H1 (cell line): ENCODE data around the gene ESCO1. TPM values are rescaled to one million over a fixed set of nuclear protein-coding genes. Genes with fewer than 3 reads are reported as not detected.
A peak's percentile ranks its signal among the peaks of the same experiment; 100 is the strongest.

Source experiments
- CTCF ChIA-PET: fragments of 300-600 bp; sonication (Branson Sonifier 250); formaldehyde crosslinking; loops from one replicate; lab custom pipeline; 2021; ENCODE audit not compliant: partially characterized antibody; lab: Charles Lee
- POLR2A ChIA-PET: fragments of 300-600 bp; sonication (Branson Sonifier 250); formaldehyde crosslinking; loops from one replicate; lab custom pipeline; 2021; ENCODE audit warnings: inconsistent platforms; ENCODE audit not compliant: partially characterized antibody; lab: Charles Lee
- DNase-seq, 2 experiments: peaks; one replicate each; pipeline versions ENCODE4 v3.0.0 to v3.0.0-alpha.2; 2010 to 2022; ENCODE audit warnings: low spot score in 2 of 2, low read depth in 1 of 2, mixed read lengths in 1 of 2
- FAIRE-seq: peaks from 2 replicates; lab custom pipeline; 2011; peaks lifted over from hg19 to GRCh38; lab: Jason Lieb, UNC
- H2AFZ ChIP-seq: 2 replicates; pipeline ENCODE4 v1.8.1; 2012; ENCODE audit warnings: low read length, inconsistent platforms
- H2AK5ac ChIP-seq: 2 replicates; pipeline ENCODE4 v1.6.1; 2013; ENCODE audit warnings: low read depth, low read length
- H2BK120ac ChIP-seq: replicated peaks from 2 replicates; pipeline ENCODE3; 2013; ENCODE audit warnings: low read depth, low read length, inconsistent platforms
- H2BK12ac ChIP-seq: 2 replicates; pipeline ENCODE4 v1.6.1; 2013; ENCODE audit warnings: low read depth, low read length
- H2BK15ac ChIP-seq: 2 replicates; pipeline ENCODE4 v1.6.1; 2013; ENCODE audit warnings: low read length
- H2BK20ac ChIP-seq: 2 replicates; pipeline ENCODE4 v1.6.1; 2013; ENCODE audit warnings: low read length
- H2BK5ac ChIP-seq: 2 replicates; pipeline ENCODE4 v1.6.1; 2013; ENCODE audit warnings: low read depth, low read length
- H3K14ac ChIP-seq: 2 replicates; pipeline ENCODE4 v1.6.1; 2013; ENCODE audit warnings: inconsistent platforms; ENCODE audit not compliant: insufficient read length
- H3K18ac ChIP-seq: 2 replicates; pipeline ENCODE4 v1.6.1; 2013; ENCODE audit warnings: low read length; ENCODE audit errors: extremely low read depth
- H3K23ac ChIP-seq: 2 replicates; pipeline ENCODE4 v1.6.1; 2013; ENCODE audit warnings: inconsistent platforms; ENCODE audit not compliant: insufficient read length
- H3K23me2 ChIP-seq: 2 replicates; pipeline ENCODE4 v1.6.1; 2013; ENCODE audit warnings: low read depth, low read length
- H3K27ac ChIP-seq: 2 replicates; pipeline ENCODE4 v1.6.1; 2011; ENCODE audit warnings: low read depth, low read length, inconsistent platforms
- H3K27me3 ChIP-seq, 4 experiments: replicated peaks in 1 of 4; 1 replicate in 1 of 4; 2 replicates in 3 of 4; pipeline versions ENCODE4 v1.6.1 to v1.8.1; 2011 to 2013; ENCODE audit warnings: low read length in 3 of 4, mild to moderate bottlenecking in 3 of 4, inconsistent platforms in 2 of 4, mixed read lengths in 2 of 4, moderate library complexity in 1 of 4; ENCODE audit not compliant: control insufficient read depth in 3 of 4, insufficient read depth in 3 of 4; ENCODE audit errors: extremely low read depth in 1 of 4
- H3K36me3 ChIP-seq, 4 experiments: 2 replicates each; pipeline versions ENCODE4 v1.6.1 to v1.8.1; 2011 to 2013; ENCODE audit warnings: mild to moderate bottlenecking in 4 of 4, low read length in 3 of 4, moderate library complexity in 2 of 4, control low read depth in 1 of 4, inconsistent platforms in 1 of 4; ENCODE audit not compliant: insufficient read depth in 4 of 4, control insufficient read depth in 2 of 4
- H3K4ac ChIP-seq: replicated peaks from 2 replicates; pipeline ENCODE3; 2013; ENCODE audit warnings: low read length, low read depth, mixed read lengths, inconsistent platforms; ENCODE audit not compliant: insufficient read length
- H3K4me1 ChIP-seq, 4 experiments: replicated peaks in 1 of 4; 1 replicate in 1 of 4; 2 replicates in 3 of 4; pipeline versions ENCODE4 v1.6.1 to v1.8.1; 2011 to 2013; ENCODE audit warnings: low read length in 3 of 4, inconsistent platforms in 2 of 4, mixed read lengths in 1 of 4; ENCODE audit not compliant: insufficient read depth in 4 of 4, control insufficient read depth in 3 of 4
- H3K4me2 ChIP-seq, 2 experiments: 2 replicates each; pipeline versions ENCODE4 v1.6.1 to v1.8.1; 2011 to 2013; ENCODE audit warnings: low read depth in 2 of 2, low read length in 2 of 2, control low read depth in 1 of 2, inconsistent platforms in 1 of 2, mild to moderate bottlenecking in 1 of 2; ENCODE audit not compliant: insufficient read depth in 1 of 2
- H3K4me3 ChIP-seq, 4 experiments: fragments of 200-600, 300-600 bp in 1 of 4; sonication (generic), shearing (Covaris generic), sonication (Bioruptor Twin) in 1 of 4; 2 replicates each; pipeline versions ENCODE4 v1.5.1 to v1.8.1; 2011 to 2016; ENCODE audit warnings: low read length in 4 of 4, low read depth in 3 of 4, control low read depth in 2 of 4, inconsistent platforms in 2 of 4, mild to moderate bottlenecking in 2 of 4, mixed read lengths in 1 of 4, moderate library complexity in 1 of 4; ENCODE audit not compliant: insufficient read depth in 2 of 4; ENCODE audit errors: extremely low read depth in 1 of 4
- H3K56ac ChIP-seq: replicated peaks from 2 replicates; pipeline ENCODE3; 2013; ENCODE audit warnings: low read depth, mild to moderate bottlenecking, mixed read lengths, low read length, inconsistent platforms; ENCODE audit not compliant: insufficient read length
- H3K79me1 ChIP-seq: 2 replicates; pipeline ENCODE4 v1.6.1; 2013; ENCODE audit warnings: low read depth, low read length, control low read depth
- H3K79me2 ChIP-seq, 2 experiments: 2 replicates each; pipeline versions ENCODE4 v1.6.1 to v1.8.1; 2012 to 2013; ENCODE audit warnings: low read length in 2 of 2, mild to moderate bottlenecking in 2 of 2, inconsistent platforms in 1 of 2; ENCODE audit not compliant: insufficient read depth in 2 of 2, control insufficient read depth in 1 of 2
- H3K9ac ChIP-seq, 4 experiments: replicated peaks in 1 of 4; 1 replicate in 1 of 4; 2 replicates in 3 of 4; pipeline versions ENCODE4 v1.6.1 to v1.8.1; 2011 to 2013; ENCODE audit warnings: low read depth in 3 of 4, low read length in 3 of 4, control low read depth in 2 of 4, mild to moderate bottlenecking in 2 of 4, moderate library complexity in 2 of 4, inconsistent platforms in 1 of 4; ENCODE audit errors: extremely low read depth in 1 of 4
- H3K9me3 ChIP-seq, 2 experiments: 2 replicates each; pipeline versions ENCODE4 v1.6.1 to v1.8.1; 2012 to 2013; ENCODE audit warnings: mild to moderate bottlenecking in 2 of 2, moderate library complexity in 2 of 2, control low read depth in 1 of 2, inconsistent platforms in 1 of 2, low read depth in 1 of 2, low read length in 1 of 2, mixed read lengths in 1 of 2; ENCODE audit not compliant: insufficient read depth in 2 of 2
- H4K20me1 ChIP-seq, 2 experiments: replicated peaks in 1 of 2; 2 replicates each; pipeline versions ENCODE3 to v1.8.1; 2011 to 2013; ENCODE audit warnings: inconsistent platforms in 2 of 2, low read length in 2 of 2, mild to moderate bottlenecking in 1 of 2; ENCODE audit not compliant: insufficient read depth in 2 of 2, control insufficient read depth in 1 of 2
- H4K5ac ChIP-seq: 2 replicates; pipeline ENCODE4 v1.6.1; 2013; ENCODE audit warnings: low read length, low read depth, mixed read lengths, inconsistent platforms; ENCODE audit not compliant: insufficient read length
- H4K8ac ChIP-seq: 2 replicates; pipeline ENCODE4 v1.8.0; 2013; ENCODE audit warnings: mild to moderate bottlenecking, moderate library complexity, low read length, inconsistent platforms; ENCODE audit not compliant: insufficient read depth; ENCODE audit errors: extremely low read depth
- H4K91ac ChIP-seq: replicated peaks from 2 replicates; pipeline ENCODE3; 2013; ENCODE audit warnings: low read length, mixed read lengths, inconsistent platforms; ENCODE audit not compliant: insufficient read length
- ASH2L ChIP-seq: fragments of 200-600, 300-600 bp; sonication (generic); IDR thresholded peaks from one replicate; pipeline ENCODE4 v1.7.1; 2017; ENCODE audit warnings: low read length
- CTBP2 ChIP-seq: IDR thresholded peaks from 2 replicates; pipeline ENCODE4 v1.7.0; 2011; ENCODE audit warnings: borderline replicate concordance, mild to moderate bottlenecking, moderate library complexity, mixed read lengths, low read length; ENCODE audit not compliant: insufficient read depth, insufficient read length
- POLR2AphosphoS5 ChIP-seq: IDR thresholded peaks from 2 replicates; pipeline ENCODE4 v1.6.1; 2011; ENCODE audit warnings: low read depth, low read length
- RNF2 ChIP-seq: fragments of 200-900, 300-1000 bp; sonication (generic); IDR thresholded peaks from 2 replicates; pipeline ENCODE4 v1.7.1; 2016; ENCODE audit warnings: borderline replicate concordance, low read depth, mild to moderate bottlenecking, antibody characterized with exemption, low read length; ENCODE audit not compliant: poor library complexity, severe bottlenecking; ENCODE audit errors: missing control alignments
- SAP30 ChIP-seq: fragments of 300-600 bp; sonication (generic); IDR thresholded peaks from 2 replicates; pipeline ENCODE4 v1.7.1; 2012; ENCODE audit warnings: low read length, moderate library complexity, mild to moderate bottlenecking, inconsistent platforms; ENCODE audit not compliant: insufficient read depth, insufficient replicate concordance
- SIX5 ChIP-seq: IDR thresholded peaks from 2 replicates; pipeline ENCODE4 v1.6.1; 2011; ENCODE audit warnings: mild to moderate bottlenecking, low read depth, low read length
- SRF ChIP-seq: IDR thresholded peaks from 2 replicates; pipeline ENCODE4 v1.6.1; 2011; ENCODE audit warnings: mild to moderate bottlenecking, low read depth, low read length, moderate library complexity
- TBP ChIP-seq: IDR thresholded peaks from 2 replicates; pipeline ENCODE4 v1.6.1; 2011; ENCODE audit warnings: low read depth, low read length, improper control_type of control experiment
- TEAD4 ChIP-seq: IDR thresholded peaks from 2 replicates; pipeline ENCODE4 v1.6.1; 2012; ENCODE audit warnings: low read depth, low read length, inconsistent platforms, mixed read lengths
- WGBS, 2 experiments: shearing (Covaris generic) in 1 of 2; methylation state at CpG; one replicate each; pipeline versions ENCODE4 v1.1.6 to v1.1.7; 2013 to 2015; ENCODE audit warnings: low lambda C conversion rate in 2 of 2, mixed read lengths in 2 of 2, inconsistent platforms in 1 of 2, low coverage in 1 of 2, missing lambda C conversion rate in 1 of 2; ENCODE audit not compliant: insufficient replicate concordance in 2 of 2, insufficient coverage in 1 of 2, insufficient read length in 1 of 2; ENCODE audit errors: extremely low coverage in 1 of 2, missing lambda C conversion rate in 1 of 2; 5-methylcytosine and 5-hydroxymethylcytosine counted together
- polyA plus RNA-seq, 7 experiments: library from polyadenylated mRNA; depleted of rRNA in 3 of 7; stranded (reverse) in 5 of 7; unstranded in 2 of 7; fragments of >200 nt in 5 of 7; fragments of 200-250 nt in 2 of 7; gene quantifications; 1 replicate in 5 of 7; 2 replicates in 1 of 7; 4 replicates in 1 of 7; pipeline versions ENCODE4 v1.2.1 to v1.2.3, GENCODE V29; 2011 to 2013; ENCODE audit warnings: missing spikeins in 2 of 7, mixed read lengths in 2 of 7
- total RNA-seq: library from RNA; stranded (reverse); fragmentation: NEBNext Ultra II Directional; extraction: Animal tissue kit (Norgen Biotek cat#: 25700); gene quantifications from 2 replicates; pipeline ENCODE4 v1.2.1, GENCODE V29; 2021

The ESCO1 gene
- total and polyA plus RNA-seq, 2 of the 8 experiments (the other 6 are each of a cell fraction or from before 2014, with no cell fraction given), result 5.8 to 48.3 TPM

DNA sequence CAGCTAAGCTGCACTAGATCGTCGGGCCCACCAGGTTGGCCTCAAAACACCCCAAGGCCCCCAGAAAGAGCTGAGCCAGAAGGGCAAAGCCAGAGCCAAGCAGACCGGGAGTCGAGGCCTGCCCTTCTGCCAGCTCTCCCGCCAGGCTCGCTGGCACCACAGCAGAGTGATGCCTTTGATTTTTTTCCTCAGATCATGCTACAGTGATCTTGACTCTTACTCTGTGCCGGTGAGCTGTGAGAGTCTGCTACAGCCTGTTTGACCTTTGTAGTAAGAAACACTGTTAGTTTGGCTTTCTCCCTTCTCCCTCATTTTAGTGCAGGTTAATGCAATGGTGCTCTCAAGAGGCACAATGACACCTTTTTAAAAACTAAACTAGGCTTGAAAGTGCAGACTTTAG, 97.8 kb downstream of the ESCO1 start:
- H2AFZ ChIP-seq, result no peak overlapping the region
- no peak overlapping the region for H3K9ac ChIP-seq
- H3K4me2 ChIP-seq, result no peak overlapping the region
- H3K23me2 ChIP-seq, result no peaks in the 10 kb centered on the region
- no peaks in the 10 kb centered on the region; the same call in 1 of the 2 replicates for H3K79me1 ChIP-seq
- H3K9me3 ChIP-seq, result no peaks in the 10 kb centered on the region
- H4K91ac ChIP-seq, result no peak overlapping the region
- no peak overlapping the region for H3K23ac ChIP-seq
- H3K4me1 ChIP-seq, result no peaks in the 10 kb centered on the region; a peak in 1 of 7 replicates
- no peak overlapping the region for H3K18ac ChIP-seq
- no peak overlapping the region for H3K4me3 ChIP-seq
- FAIRE-seq, result no peak
- H2BK12ac ChIP-seq, result no peak overlapping the region
- DNase-seq, result peak in 1 of 2 experiments; percentile 19
- H3K36me3 ChIP-seq, result peaks cover 0 to 2% (median 0%) of the 10 kb centered on the region in 4 experiments; a peak in 1 of 8 replicates
- no peaks in the 10 kb centered on the region for H3K79me2 ChIP-seq
- no peak overlapping the region for H4K5ac ChIP-seq
- ChIA-PET CTCF (interaction anchor here (0.6 to 5.2 kb wide), 4 partner anchors 11 to 311 kb away, joined by 3 to 28 read pairs (median 3); no protein-coding TSS in a partner anchor), POLR2A (interaction anchor here (1.1 to 1.5 kb wide), 2 partner anchors 20 to 99 kb away, joined by 3 read pairs; no protein-coding TSS in a partner anchor)
- H2AK5ac ChIP-seq, result no peak overlapping the region
- TF ChIP-seq SIX5 (no peak), TEAD4 (no peak), SRF (no peak), ASH2L (no peak), POLR2AphosphoS5 (no peak), CTBP2 (no peak), RNF2 (no peak), SAP30 (no peak), TBP (no peak)
- WGBS, 2 experiments, result 94% methylated on average over 7 of the region's 7 CpGs; no CpG with 5 or more reads in 1 of the 2 experiments
- no peak overlapping the region for H3K27ac ChIP-seq
- peaks cover 0 to 2% of the 10 kb centered on the region in 2 experiments for H4K20me1 ChIP-seq
- H2BK120ac ChIP-seq, result no peak overlapping the region
- no peak overlapping the region for H3K14ac ChIP-seq
- H2BK20ac ChIP-seq, result no peak overlapping the region
- no peaks in the 10 kb centered on the region for H3K27me3 ChIP-seq
- H3K4ac ChIP-seq, result no peak overlapping the region
- no peak overlapping the region for H2BK5ac ChIP-seq
- no peak overlapping the region for H2BK15ac ChIP-seq
- no peak overlapping the region for H4K8ac ChIP-seq
- no peak overlapping the region for H3K56ac ChIP-seq
